Panc1 (cell line): ENCODE data around the gene ADAM12.

Experiments
- CTCF ChIP-seq: fragments of 450-650 bp; IDR thresholded peaks from 2 replicates; pipeline ENCODE4 v1.5.1; 2017; ENCODE audit warnings: mild to moderate bottlenecking
- POLR2AphosphoS5 ChIP-seq: IDR thresholded peaks from 2 replicates; pipeline ENCODE4 v1.6.1; 2012; ENCODE audit warnings: mild to moderate bottlenecking, low read depth, low read length, moderate library complexity
- SIN3A ChIP-seq: IDR thresholded peaks from 2 replicates; pipeline ENCODE4 v1.6.1; 2012; ENCODE audit warnings: low read depth, mild to moderate bottlenecking, low read length, moderate library complexity, borderline replicate concordance; ENCODE audit not compliant: insufficient read depth
- TCF7L2 ChIP-seq: IDR thresholded peaks from 2 replicates; pipeline ENCODE4 v1.6.1; 2011; ENCODE audit warnings: mild to moderate bottlenecking, low read depth, low read length, inconsistent platforms

GRCh38 chr10:126042906-126043305 lies 345.4 kb downstream of the ADAM12 start:
- TF ChIP-seq CTCF = no peak
- no peak for TF ChIP-seq SIN3A
- no peak for TF ChIP-seq POLR2AphosphoS5
- TF ChIP-seq TCF7L2 = no peak
